ENCODE data around the gene UBE2E1.

UBE2E1 gene

DNA sequence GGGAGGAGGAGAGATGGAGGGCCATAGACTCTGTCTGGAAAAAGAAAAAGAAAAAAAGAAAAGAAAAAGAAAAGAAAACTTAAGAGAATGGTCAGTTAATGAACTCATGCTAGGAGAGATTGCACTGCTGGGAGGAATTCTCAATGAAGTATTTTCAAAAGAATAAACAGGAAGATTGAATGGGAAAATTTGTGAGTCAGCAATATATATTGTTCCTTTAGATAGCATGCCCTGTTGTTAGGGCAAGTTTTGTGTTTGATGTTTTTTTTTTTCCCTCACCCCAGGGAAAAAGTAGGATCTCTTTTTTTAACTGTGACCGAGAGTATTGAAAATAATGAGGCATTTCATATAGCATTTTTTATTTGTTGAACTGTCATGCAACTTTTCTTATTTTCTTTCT is 131.5 kb downstream of the UBE2E1 start:
- DNase-seq (ENCODE audit: extremely low spot score, insufficient read length, low read depth) = no peak
- no peak for FAIRE-seq

DNA sequence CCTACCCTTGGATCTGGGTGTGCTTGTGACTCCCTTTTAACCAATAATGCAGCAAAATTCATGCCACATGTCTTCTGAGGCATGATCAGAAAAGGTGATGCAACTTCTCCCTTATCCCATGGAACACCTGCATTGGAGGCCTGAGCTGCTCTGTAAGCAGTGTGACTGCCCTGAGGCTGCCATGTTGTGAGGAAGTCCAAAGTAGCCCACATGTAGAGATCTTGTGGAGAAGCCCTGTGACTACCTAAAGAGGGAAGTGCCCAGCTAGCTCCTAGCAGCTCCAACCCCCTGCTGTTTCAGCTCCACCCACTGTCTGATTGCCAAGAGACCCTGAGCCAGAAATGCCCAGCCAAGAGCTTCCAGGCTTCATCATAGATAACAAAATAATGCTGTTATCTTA is 132.9 kb downstream of the UBE2E1 start:
- DNase-seq (ENCODE audit: extremely low spot score, insufficient read length, low read depth) = no peak
- FAIRE-seq = no peak

- DNase-seq (ENCODE audit: extremely low spot score, insufficient read length, low read depth) (no peak), FAIRE-seq (no peak)
Observed at GRCh38 chr3:23940775-23941174, 135.0 kb downstream of the UBE2E1 start.
